HEK293T (cell line): ENCODE measurements around the gene ASTN2.

Experiments
- CTCF ChIA-PET: fragments of 350-600 bp; formaldehyde crosslinking; extraction: SDS; loops from one replicate; lab custom pipeline; 2021; ENCODE audit warnings: antibody characterized with exemption, inconsistent platforms; lab: Yijun Ruan, JAX
- POLR2A ChIA-PET: fragments of 350-600 bp; formaldehyde crosslinking; extraction: SDS; loops from one replicate; lab custom pipeline; 2020; ENCODE audit warnings: antibody characterized with exemption, inconsistent platforms; lab: Yijun Ruan, JAX
- DNase-seq: peaks from one replicate; pipeline ENCODE4 v3.0.0; 2012; ENCODE audit warnings: mixed read lengths; ENCODE audit errors: extremely low spot score
- ARNT ChIP-seq: fragments of 450-650 bp; IDR thresholded peaks from 2 replicates; pipeline ENCODE4 v1.6.1; 2017; ENCODE audit warnings: mild to moderate bottlenecking
- BHLHE40 ChIP-seq: fragments of 450-650 bp; IDR thresholded peaks from 2 replicates; pipeline ENCODE4 v1.6.1; 2016; ENCODE audit warnings: mild to moderate bottlenecking, moderate library complexity, borderline replicate concordance
- CTBP1 ChIP-seq: fragments of 450-650 bp; IDR thresholded peaks from 2 replicates; pipeline ENCODE4 v1.6.1; 2016; ENCODE audit warnings: borderline replicate concordance
- ELF4 ChIP-seq: fragments of 450-650 bp; IDR thresholded peaks from 2 replicates; pipeline ENCODE4 v1.6.1; 2017; ENCODE audit warnings: antibody characterized with exemption
- FOXA1 ChIP-seq: fragments of 450-650 bp; IDR thresholded peaks from 2 replicates; pipeline ENCODE4 v1.6.1; 2016; ENCODE audit warnings: mild to moderate bottlenecking
- FOXK2 ChIP-seq: fragments of 450-650 bp; IDR thresholded peaks from 2 replicates; pipeline ENCODE4 v1.6.1; 2016; ENCODE audit warnings: mild to moderate bottlenecking
- FOXM1 ChIP-seq: fragments of 450-650 bp; IDR thresholded peaks from 2 replicates; pipeline ENCODE4 v1.6.1; 2017; ENCODE audit warnings: mild to moderate bottlenecking, borderline replicate concordance
- HDGF ChIP-seq: fragments of 450-650 bp; IDR thresholded peaks from 2 replicates; pipeline ENCODE4 v1.6.1; 2017; ENCODE audit warnings: antibody characterized with exemption, borderline replicate concordance
- L3MBTL2 ChIP-seq: fragments of 450-650 bp; conservative IDR thresholded peaks from 2 replicates; pipeline ENCODE4 v1.6.1; 2016; ENCODE audit warnings: mild to moderate bottlenecking
- LEF1 ChIP-seq: fragments of 450-650 bp; IDR thresholded peaks from 2 replicates; pipeline ENCODE4 v1.6.1; 2017; ENCODE audit warnings: mild to moderate bottlenecking, borderline replicate concordance
- NFRKB ChIP-seq: fragments of 450-650 bp; IDR thresholded peaks from 2 replicates; pipeline ENCODE4 v1.6.1; 2016; ENCODE audit warnings: mild to moderate bottlenecking, moderate library complexity
- PKNOX1 ChIP-seq: fragments of 450-650 bp; IDR thresholded peaks from 2 replicates; pipeline ENCODE4 v1.6.1; 2016
- SP1 ChIP-seq: fragments of 450-650 bp; IDR thresholded peaks from 2 replicates; pipeline ENCODE4 v1.6.1; 2017
- SUZ12 ChIP-seq: fragments of 450-650 bp; IDR thresholded peaks from 2 replicates; pipeline ENCODE4 v1.6.1; 2016; ENCODE audit warnings: mild to moderate bottlenecking
- TARDBP ChIP-seq: fragments of 450-650 bp; IDR thresholded peaks from 2 replicates; pipeline ENCODE4 v1.6.1; 2016
- ZNF384 ChIP-seq: fragments of 450-650 bp; IDR thresholded peaks from 2 replicates; pipeline ENCODE4 v1.6.1; 2016

Gene ASTN2

GRCh38 chr9:117414906-117415331, at the start of gene ASTN2:
Gene ASTN2 (minus strand): TSS chr9:117415057. CDS start chr9:117414938, 119 bp downstream.
- ChIA-PET POLR2A (no interaction called here), CTCF (no interaction called here)
- no peak for TF ChIP-seq TARDBP
- TF ChIP-seq ZNF384, result no peak
- TF ChIP-seq SUZ12, result no peak
- no peak for TF ChIP-seq FOXM1
- no peak for TF ChIP-seq FOXA1
- DNase-seq, result no peak

- TF ChIP-seq ELF4 (no peak), TARDBP (no peak), L3MBTL2 (no peak), SUZ12 (no peak), FOXK2 (no peak), FOXA1 (no peak), LEF1 (no peak), NFRKB (no peak), SP1 (no peak), ZNF384 (no peak), ARNT (no peak), FOXM1 (no peak), PKNOX1 (no peak), HDGF (no peak), CTBP1 (no peak)
- no peak for DNase-seq
- POLR2A ChIA-PET, result no interaction called here
- CTCF ChIA-PET, result no interaction called here
Observed at GRCh38 chr9:117462861-117463260, 48.0 kb upstream of the ASTN2 start.

GRCh38 chr9:117461386-117461785, 46.5 kb upstream of the ASTN2 start:
- ChIA-PET POLR2A (no interaction called here), CTCF (no interaction called here)

GRCh38 chr9:117460743-117461142, 45.9 kb upstream of the ASTN2 start:
- CTCF ChIA-PET, result no interaction called here
- TF ChIP-seq CTBP1 (no peak), ARNT (no peak), TARDBP (no peak), PKNOX1 (no peak), SP1 (no peak), SUZ12 (no peak), HDGF (no peak), ELF4 (no peak), LEF1 (no peak), FOXA1 (no peak), FOXK2 (no peak), NFRKB (no peak), FOXM1 (no peak), ZNF384 (no peak), BHLHE40 (no peak), L3MBTL2 (no peak)
- POLR2A ChIA-PET, result no interaction called here
- DNase-seq, result no peak

More at GRCh38 chr9:117461386-117461785, 46.5 kb upstream of the ASTN2 start:
- TF ChIP-seq BHLHE40 (no peak), ELF4 (no peak), NFRKB (no peak), FOXK2 (no peak), SUZ12 (no peak), CTBP1 (no peak), HDGF (no peak), LEF1 (no peak), FOXA1 (no peak), ZNF384 (no peak), L3MBTL2 (no peak), SP1 (no peak)
- DNase-seq, result no peak

GRCh38 chr9:117459913-117460312, 45.1 kb upstream of the ASTN2 start:
- TF ChIP-seq TARDBP, result no peak
- ChIA-PET CTCF (no interaction called here), POLR2A (no interaction called here)
- DNase-seq, result no peak

GRCh38 chr9:117458066-117458465, 43.2 kb upstream of the ASTN2 start:
- TF ChIP-seq FOXM1, result no peak
- ChIA-PET POLR2A (no interaction called here), CTCF (no interaction called here)
- no peak for DNase-seq

GRCh38 chr9:117454711-117455110, 39.9 kb upstream of the ASTN2 start:
- ChIA-PET CTCF (no interaction called here), POLR2A (no interaction called here)
- no peak for DNase-seq
- TF ChIP-seq ZNF384 (no peak), BHLHE40 (no peak), ELF4 (no peak), PKNOX1 (no peak), FOXM1 (no peak), HDGF (no peak), FOXK2 (no peak), ARNT (no peak), TARDBP (no peak), L3MBTL2 (no peak), CTBP1 (no peak)
